ENCODE results near the gene CLEC4D.
"Not testable (repeated sequence)": the region's sequence is repeated elsewhere in the genome, so short reads cannot be mapped to it uniquely, and the experiment has no call there.

The CLEC4D gene

GRCh38 chr12:8513256-8513655 is at the start of gene CLEC4D:
Gene CLEC4D (plus strand): TSS chr12:8513503. CDS start chr12:8513733, 230 bp downstream.
- no peak for DNase-seq (ENCODE audit: low spot score)

GRCh38 chr12:8465301-8465996 is 47.9 kb upstream of the CLEC4D start:
- DNase-seq (ENCODE audit: low spot score) = no peak

- no peak for DNase-seq (ENCODE audit: low spot score)
These were observed 47.1 kb upstream of the CLEC4D start for GRCh38 chr12:8466241-8466640.

GRCh38 chr12:8471090-8471489 is 42.2 kb upstream of the CLEC4D start:
- DNase-seq (ENCODE audit: low spot score) = no peak

- no peak for DNase-seq (ENCODE audit: low spot score)
These were observed 37.6 kb upstream of the CLEC4D start for GRCh38 chr12:8475508-8476203.

GRCh38 chr12:8482571-8483061 is 30.7 kb upstream of the CLEC4D start:
- DNase-seq (ENCODE audit: low spot score) = no peak

GRCh38 chr12:8483079-8483478 is 30.2 kb upstream of the CLEC4D start:
- no peak for DNase-seq (ENCODE audit: low spot score)

GRCh38 chr12:8491646-8492530 is 21.4 kb upstream of the CLEC4D start:
- no peak for DNase-seq (ENCODE audit: low spot score)

GRCh38 chr12:8493084-8493483 is 20.2 kb upstream of the CLEC4D start:
- peak; percentile 43 for DNase-seq (ENCODE audit: low spot score)

- not testable (repeated sequence) for DNase-seq (ENCODE audit: low spot score)
These were observed 17.6 kb upstream of the CLEC4D start for GRCh38 chr12:8495671-8496070.

GRCh38 chr12:8496074-8496473 is 17.2 kb upstream of the CLEC4D start:
- DNase-seq (ENCODE audit: low spot score) = not testable (repeated sequence)

GRCh38 chr12:8499616-8500015 is 13.7 kb upstream of the CLEC4D start:
- no peak for DNase-seq (ENCODE audit: low spot score)

GRCh38 chr12:8501720-8502119 is 11.6 kb upstream of the CLEC4D start:
- DNase-seq (ENCODE audit: low spot score) = peak; percentile 4

GRCh38 chr12:8504351-8504750 is 9.0 kb upstream of the CLEC4D start:
- DNase-seq (ENCODE audit: low spot score) = no peak

- no peak for DNase-seq (ENCODE audit: low spot score)
These were observed 5.7 kb upstream of the CLEC4D start for GRCh38 chr12:8507596-8507995.

- no peak for DNase-seq (ENCODE audit: low spot score)
These were observed 5.1 kb upstream of the CLEC4D start for GRCh38 chr12:8508223-8508622.

- no peak for DNase-seq (ENCODE audit: low spot score)
These were observed 4.1 kb upstream of the CLEC4D start for GRCh38 chr12:8508910-8509841.

- no peak for DNase-seq (ENCODE audit: low spot score)
These were observed 4.7 kb downstream of the CLEC4D start for GRCh38 chr12:8517971-8518370.

- DNase-seq (ENCODE audit: low spot score) = no peak
These were observed 5.9 kb downstream of the CLEC4D start for GRCh38 chr12:8519171-8519570.

- no peak for DNase-seq (ENCODE audit: low spot score)
These were observed 14.2 kb downstream of the CLEC4D start for GRCh38 chr12:8527250-8528130.
